ENCODE data around the gene LILRA2.

DNA sequence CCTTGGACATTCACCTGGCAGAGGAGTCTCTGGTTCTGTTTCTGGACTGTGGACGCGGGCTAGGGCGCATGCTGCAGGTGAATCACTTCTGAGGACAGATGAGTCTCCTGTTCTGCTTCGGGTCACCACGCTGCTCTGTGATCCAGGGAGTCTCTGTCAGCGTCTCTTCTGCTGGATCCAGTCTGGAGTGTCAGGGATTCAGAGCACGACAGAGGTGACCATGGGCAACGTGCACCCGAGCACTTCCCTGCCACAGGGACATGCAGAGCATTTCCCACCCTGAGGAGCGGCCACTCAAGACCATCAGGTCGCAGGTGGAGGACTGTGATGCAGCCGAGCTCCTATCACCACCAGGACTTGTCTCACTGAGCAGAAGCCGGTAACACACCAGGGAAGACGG, 24.4 kb upstream of the LILRA2 start:
- TF ChIP-seq, protein P1, sequence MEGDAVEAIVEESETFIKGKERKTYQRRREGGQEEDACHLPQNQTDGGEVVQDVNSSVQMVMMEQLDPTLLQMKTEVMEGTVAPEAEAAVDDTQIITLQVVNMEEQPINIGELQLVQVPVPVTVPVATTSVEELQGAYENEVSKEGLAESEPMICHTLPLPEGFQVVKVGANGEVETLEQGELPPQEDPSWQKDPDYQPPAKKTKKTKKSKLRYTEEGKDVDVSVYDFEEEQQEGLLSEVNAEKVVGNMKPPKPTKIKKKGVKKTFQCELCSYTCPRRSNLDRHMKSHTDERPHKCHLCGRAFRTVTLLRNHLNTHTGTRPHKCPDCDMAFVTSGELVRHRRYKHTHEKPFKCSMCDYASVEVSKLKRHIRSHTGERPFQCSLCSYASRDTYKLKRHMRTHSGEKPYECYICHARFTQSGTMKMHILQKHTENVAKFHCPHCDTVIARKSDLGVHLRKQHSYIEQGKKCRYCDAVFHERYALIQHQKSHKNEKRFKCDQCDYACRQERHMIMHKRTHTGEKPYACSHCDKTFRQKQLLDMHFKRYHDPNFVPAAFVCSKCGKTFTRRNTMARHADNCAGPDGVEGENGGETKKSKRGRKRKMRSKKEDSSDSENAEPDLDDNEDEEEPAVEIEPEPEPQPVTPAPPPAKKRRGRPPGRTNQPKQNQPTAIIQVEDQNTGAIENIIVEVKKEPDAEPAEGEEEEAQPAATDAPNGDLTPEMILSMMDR (conservative IDR thresholded peaks at IDR 0.05) = no peak
- TF ChIP-seq ZFX (IDR thresholded peaks at IDR 0.05) = no peak

Measured in C4-2B (cell line).